Stimulated activated naive CD8-positive, alpha-beta T cell treated with anti-CD3 and anti-CD28 coated beads, Interleukin-15, Interleukin-2, amounts not matched to agents 100 ng/mL and 50 ng/mL, for 24 hours (primary cell): ENCODE results near the gene UBE2L6.
A peak's percentile ranks its signal among the peaks of the same experiment; 100 is the strongest.

Source experiments
- H3K27ac Mint-ChIP-seq: one replicate; pipeline ENCODE4 v1.8.0; 2021; ENCODE audit warnings: mild to moderate bottlenecking, mixed read lengths
- H3K27me3 Mint-ChIP-seq: one replicate; pipeline ENCODE4 v1.8.0; 2021; ENCODE audit warnings: mixed read lengths
- H3K36me3 Mint-ChIP-seq: one replicate; pipeline ENCODE4 v1.8.0; 2021; ENCODE audit warnings: low read depth, mixed read lengths
- H3K4me1 Mint-ChIP-seq: one replicate; pipeline ENCODE4 v1.8.0; 2021; ENCODE audit warnings: low read depth, mixed read lengths
- H3K4me3 Mint-ChIP-seq: one replicate; pipeline ENCODE4 v1.8.0; 2021; ENCODE audit warnings: mild to moderate bottlenecking, mixed read lengths
- H3K9me3 Mint-ChIP-seq: one replicate; pipeline ENCODE4 v1.8.0; 2021; ENCODE audit warnings: mixed read lengths

The UBE2L6 gene

GRCh38 chr11:57527056-57527631 lies 40.3 kb downstream of the UBE2L6 start:
- H3K27ac Mint-ChIP-seq = peak overlapping the region; percentile 54
- H3K27me3 Mint-ChIP-seq = no peaks in the 10 kb centered on the region
- peaks cover 38% of the 10 kb centered on the region for H3K4me1 Mint-ChIP-seq
- H3K4me3 Mint-ChIP-seq = no peak overlapping the region
- peaks cover 33% of the 10 kb centered on the region for H3K36me3 Mint-ChIP-seq
- no peaks in the 10 kb centered on the region for H3K9me3 Mint-ChIP-seq

GRCh38 chr11:57523419-57523818 lies 44.1 kb downstream of the UBE2L6 start:
- Mint-ChIP-seq H3K4me1 (peaks cover 9% of the 10 kb centered on the region), H3K27ac (no peak overlapping the region), H3K36me3 (peaks cover 18% of the 10 kb centered on the region), H3K27me3 (no peaks in the 10 kb centered on the region), H3K9me3 (no peaks in the 10 kb centered on the region), H3K4me3 (no peak overlapping the region)

GRCh38 chr11:57521116-57521515 lies 46.4 kb downstream of the UBE2L6 start:
- Mint-ChIP-seq H3K4me3 (no peak overlapping the region), H3K4me1 (peaks cover 2% of the 10 kb centered on the region), H3K36me3 (peaks cover 7% of the 10 kb centered on the region), H3K9me3 (no peaks in the 10 kb centered on the region), H3K27ac (no peak overlapping the region), H3K27me3 (peaks cover 3% of the 10 kb centered on the region)

- Mint-ChIP-seq H3K27ac (peak overlapping the region; percentile 83), H3K27me3 (peaks cover 3% of the 10 kb centered on the region), H3K9me3 (no peaks in the 10 kb centered on the region), H3K4me1 (peaks cover 32% of the 10 kb centered on the region), H3K36me3 (peaks cover 12% of the 10 kb centered on the region), H3K4me3 (peak overlapping the region; percentile 95)
These were observed 51.4 kb downstream of the UBE2L6 start for GRCh38 chr11:57516061-57516443.

GRCh38 chr11:57515332-57516060 lies 52.0 kb downstream of the UBE2L6 start, which contains the start of gene SLC43A1:
SLC43A1 (minus strand) TSS chr11:57515702; CDS start chr11:57514111, 1,591 bp downstream.
- Mint-ChIP-seq H3K36me3 (peaks cover 12% of the 10 kb centered on the region), H3K4me3 (peak within 1 kb of the TSS; percentile 95), H3K4me1 (peaks cover 32% of the 10 kb centered on the region), H3K9me3 (no peaks in the 10 kb centered on the region), H3K27ac (peak within 1 kb of the TSS; percentile 90), H3K27me3 (peaks cover 3% of the 10 kb centered on the region)

GRCh38 chr11:57514538-57515331 lies 52.7 kb downstream of the UBE2L6 start:
- peaks cover 15% of the 10 kb centered on the region for H3K36me3 Mint-ChIP-seq
- peaks cover 35% of the 10 kb centered on the region for H3K4me1 Mint-ChIP-seq
- H3K27ac Mint-ChIP-seq = peak overlapping the region; percentile 90
- H3K4me3 Mint-ChIP-seq = peak overlapping the region; percentile 95
- peaks cover 3% of the 10 kb centered on the region for H3K27me3 Mint-ChIP-seq
- no peaks in the 10 kb centered on the region for H3K9me3 Mint-ChIP-seq

GRCh38 chr11:57513911-57514537 lies 53.4 kb downstream of the UBE2L6 start:
- peak overlapping the region; percentile 95 for H3K4me3 Mint-ChIP-seq

GRCh38 chr11:57513452-57513795 lies 54.0 kb downstream of the UBE2L6 start:
- Mint-ChIP-seq H3K9me3 (no peaks in the 10 kb centered on the region), H3K4me1 (peaks cover 35% of the 10 kb centered on the region), H3K36me3 (peaks cover 16% of the 10 kb centered on the region), H3K27ac (no peak overlapping the region), H3K27me3 (peaks cover 3% of the 10 kb centered on the region), H3K4me3 (peak overlapping the region; percentile 95)

More at GRCh38 chr11:57513911-57514537, 53.4 kb downstream of the UBE2L6 start:
- Mint-ChIP-seq H3K36me3 (peaks cover 16% of the 10 kb centered on the region), H3K4me1 (peaks cover 35% of the 10 kb centered on the region), H3K27ac (peak overlapping the region; percentile 90), H3K9me3 (no peaks in the 10 kb centered on the region), H3K27me3 (peaks cover 3% of the 10 kb centered on the region)

GRCh38 chr11:57512646-57513451 lies 54.6 kb downstream of the UBE2L6 start:
- Mint-ChIP-seq H3K9me3 (no peaks in the 10 kb centered on the region), H3K4me3 (peak overlapping the region; percentile 95), H3K27me3 (peaks cover 3% of the 10 kb centered on the region), H3K27ac (no peak overlapping the region), H3K36me3 (peaks cover 16% of the 10 kb centered on the region), H3K4me1 (peaks cover 35% of the 10 kb centered on the region)

GRCh38 chr11:57511741-57512430 lies 55.6 kb downstream of the UBE2L6 start:
- Mint-ChIP-seq H3K36me3 (peaks cover 21% of the 10 kb centered on the region), H3K9me3 (no peaks in the 10 kb centered on the region), H3K4me3 (no peak overlapping the region), H3K27me3 (peaks cover 3% of the 10 kb centered on the region), H3K27ac (no peak overlapping the region), H3K4me1 (peaks cover 35% of the 10 kb centered on the region)

- Mint-ChIP-seq H3K27me3 (no peaks in the 10 kb centered on the region), H3K4me3 (no peak overlapping the region), H3K27ac (no peak overlapping the region), H3K36me3 (peaks cover 26% of the 10 kb centered on the region), H3K9me3 (no peaks in the 10 kb centered on the region), H3K4me1 (peaks cover 25% of the 10 kb centered on the region)
These were observed 58.9 kb downstream of the UBE2L6 start for GRCh38 chr11:57508341-57509170.

GRCh38 chr11:57506522-57506921 lies 61.0 kb downstream of the UBE2L6 start:
- no peak overlapping the region for H3K4me3 Mint-ChIP-seq
- no peaks in the 10 kb centered on the region for H3K9me3 Mint-ChIP-seq
- H3K27ac Mint-ChIP-seq = no peak overlapping the region
- H3K4me1 Mint-ChIP-seq = peaks cover 5% of the 10 kb centered on the region
- no peaks in the 10 kb centered on the region for H3K27me3 Mint-ChIP-seq
- H3K36me3 Mint-ChIP-seq = peaks cover 20% of the 10 kb centered on the region

- Mint-ChIP-seq H3K4me1 (no peaks in the 10 kb centered on the region), H3K27ac (no peak overlapping the region), H3K36me3 (peaks cover 25% of the 10 kb centered on the region), H3K4me3 (no peak overlapping the region), H3K9me3 (no peaks in the 10 kb centered on the region), H3K27me3 (no peaks in the 10 kb centered on the region)
These were observed 63.0 kb downstream of the UBE2L6 start for GRCh38 chr11:57504511-57504910.
